ENCODE data around the gene MAML3.

Gene MAML3

GRCh38 chr4:140097572-140097971, 56.4 kb downstream of the MAML3 start:
- no peak for FAIRE-seq

- FAIRE-seq, result no peak
Measured at GRCh38 chr4:140096921-140097320, 57.1 kb downstream of the MAML3 start.

- FAIRE-seq, result no peak
Measured at GRCh38 chr4:140096483-140096861, 57.5 kb downstream of the MAML3 start.

GRCh38 chr4:140095694-140096482, 58.1 kb downstream of the MAML3 start:
- FAIRE-seq, result no peak

GRCh38 chr4:140094438-140095420, 59.3 kb downstream of the MAML3 start:
- FAIRE-seq, result no peak

GRCh38 chr4:140092094-140092851, 61.7 kb downstream of the MAML3 start:
- no peak for FAIRE-seq

- FAIRE-seq, result no peak
Measured at GRCh38 chr4:140091305-140091704, 62.7 kb downstream of the MAML3 start.

- no peak for FAIRE-seq
Measured at GRCh38 chr4:140090215-140090731, 63.7 kb downstream of the MAML3 start.

GRCh38 chr4:140089216-140089615, 64.8 kb downstream of the MAML3 start:
- FAIRE-seq, result no peak

- FAIRE-seq, result no peak
Measured at GRCh38 chr4:140088323-140088967, 65.5 kb downstream of the MAML3 start.

GRCh38 chr4:140085881-140086280, 68.1 kb downstream of the MAML3 start:
- no peak for FAIRE-seq

- no peak for FAIRE-seq
Measured at GRCh38 chr4:140085062-140085622, 68.8 kb downstream of the MAML3 start.

- FAIRE-seq, result no peak
Measured at GRCh38 chr4:140084385-140084784, 69.6 kb downstream of the MAML3 start.

- FAIRE-seq, result no peak
Measured at GRCh38 chr4:140082391-140082755, 71.6 kb downstream of the MAML3 start.

- no peak for FAIRE-seq
Measured at GRCh38 chr4:140081641-140082390, 72.2 kb downstream of the MAML3 start.

- FAIRE-seq, result no peak
Measured at GRCh38 chr4:140080883-140081282, 73.1 kb downstream of the MAML3 start.

- FAIRE-seq, result no peak
Measured at GRCh38 chr4:140078366-140078765, 75.6 kb downstream of the MAML3 start.

GRCh38 chr4:140076307-140076706, 77.7 kb downstream of the MAML3 start:
- FAIRE-seq, result no peak

- no peak for FAIRE-seq
Measured at GRCh38 chr4:140071806-140072205, 82.2 kb downstream of the MAML3 start.

- no peak for FAIRE-seq
Measured at GRCh38 chr4:140070973-140071372, 83.0 kb downstream of the MAML3 start.

- no peak for FAIRE-seq
Measured at GRCh38 chr4:140070366-140070765, 83.6 kb downstream of the MAML3 start.
